Measurements from ENCODE around the gene MT1HL1. TPM values are rescaled to one million over a fixed set of nuclear protein-coding genes. Genes with fewer than 3 reads are reported as not detected.

Gene MT1HL1
- polyA plus RNA-seq, 1 of the 3 experiments (the other 2 are of a cell fraction) = not detected

DNA sequence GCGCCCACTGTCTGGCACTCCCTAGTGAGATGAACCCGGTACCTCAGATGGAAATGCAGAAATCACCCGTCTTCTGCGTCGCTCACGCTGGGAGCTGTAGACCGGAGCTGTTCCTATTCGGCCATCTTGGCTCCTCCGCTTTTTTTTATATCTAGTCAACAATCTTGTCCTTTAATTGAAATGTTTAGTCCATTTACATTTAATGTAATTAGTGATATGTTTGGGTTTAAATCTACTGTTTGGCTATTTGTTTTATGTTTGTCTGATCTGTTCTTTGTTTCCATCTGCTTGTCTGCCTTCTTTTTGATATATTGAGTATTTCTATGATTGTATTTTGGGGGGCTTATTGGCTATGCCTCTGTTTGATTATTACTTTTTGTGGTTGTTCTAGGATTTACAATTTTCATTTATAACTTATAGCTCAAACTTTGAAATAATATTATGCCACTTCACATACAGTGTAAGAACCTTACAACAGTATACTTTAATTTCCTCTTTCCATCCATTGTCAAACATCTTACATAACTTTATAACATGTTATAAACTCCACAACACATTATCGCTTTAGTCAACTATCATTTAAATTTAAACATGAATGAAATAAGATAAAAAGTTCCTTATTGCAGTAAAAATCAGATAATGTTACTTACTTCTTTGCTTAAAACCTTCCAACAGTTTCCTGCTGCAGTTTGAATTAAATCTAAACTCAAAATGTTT is 21.3 kb upstream of the MT1HL1 start:
- Histone ChIP-seq H3F3A (replicated peaks; ENCODE audit: insufficient read depth) (no peaks in the 10 kb centered on the region), H3K36me3 (replicated peaks in 1 of 2; ENCODE audit: control insufficient read depth in 1 of 2, insufficient read depth in 2 of 2, low read length in 1 of 2) (no peaks in the 10 kb centered on the region), H3K27me3 (ENCODE audit: insufficient read depth) (no peaks in the 10 kb centered on the region), H3K9me2 (no peaks in the 10 kb centered on the region), H4K20me1 (ENCODE audit: insufficient read depth) (no peaks in the 10 kb centered on the region), H3K4me3 (ENCODE audit: low read depth in 2 of 2, low read length in 1 of 2) (no peak overlapping the region), H3K9ac (no peak overlapping the region), H3K4me1 (ENCODE audit: control insufficient read depth in 1 of 2, insufficient read depth in 2 of 2, low read depth in 1 of 2, low read length in 1 of 2) (no peaks in the 10 kb centered on the region), H3K27ac (ENCODE audit: low read depth in 2 of 2, low read length in 1 of 2) (no peak overlapping the region), H3K9me3 (peaks cover 4% of the 10 kb centered on the region; the same call in 1 of the 2 replicates), H2AFZ (ENCODE audit: low read depth) (no peak overlapping the region), H3K4me2 (no peak overlapping the region), H3K79me2 (ENCODE audit: insufficient read depth) (no peaks in the 10 kb centered on the region)
- ChIA-PET POLR2A (no interaction called here), CTCF (no interaction called here)
- TF ChIP-seq TAF1 (IDR thresholded peaks at IDR 0.05; ENCODE audit: borderline replicate concordance, low read depth, low read length) = no peak
- TF ChIP-seq CHD2 (IDR thresholded peaks at IDR 0.05; ENCODE audit: low read length, partially characterized antibody) = no peak
- TF ChIP-seq, protein P1, sequence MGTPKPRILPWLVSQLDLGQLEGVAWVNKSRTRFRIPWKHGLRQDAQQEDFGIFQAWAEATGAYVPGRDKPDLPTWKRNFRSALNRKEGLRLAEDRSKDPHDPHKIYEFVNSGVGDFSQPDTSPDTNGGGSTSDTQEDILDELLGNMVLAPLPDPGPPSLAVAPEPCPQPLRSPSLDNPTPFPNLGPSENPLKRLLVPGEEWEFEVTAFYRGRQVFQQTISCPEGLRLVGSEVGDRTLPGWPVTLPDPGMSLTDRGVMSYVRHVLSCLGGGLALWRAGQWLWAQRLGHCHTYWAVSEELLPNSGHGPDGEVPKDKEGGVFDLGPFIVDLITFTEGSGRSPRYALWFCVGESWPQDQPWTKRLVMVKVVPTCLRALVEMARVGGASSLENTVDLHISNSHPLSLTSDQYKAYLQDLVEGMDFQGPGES (IDR thresholded peaks at IDR 0.05; ENCODE audit: low read depth, low read length) = no peak
- no peak for TF ChIP-seq EP300 (IDR thresholded peaks at IDR 0.05; ENCODE audit: borderline replicate concordance in 1 of 2, low read depth in 1 of 2, low read length in 1 of 2)
- TF ChIP-seq NRF1 (IDR thresholded peaks at IDR 0.05; ENCODE audit: low read depth, low read length) = no peak
- TF ChIP-seq RXRA (IDR thresholded peaks at IDR 0.05; ENCODE audit: borderline replicate concordance, low read depth) = no peak
- TF ChIP-seq GATA2 (CRISPR knock-in tag; IDR thresholded peaks at IDR 0.05) = no peak
- TF ChIP-seq MEF2A (IDR thresholded peaks at IDR 0.05; ENCODE audit: borderline replicate concordance, low read depth) = no peak
- no peak for TF ChIP-seq SMC3 (IDR thresholded peaks at IDR 0.05; ENCODE audit: low read depth, low read length)
- TF ChIP-seq RFX5 (IDR thresholded peaks at IDR 0.05; ENCODE audit: low read length) = no peak
- no peak for TF ChIP-seq TEAD4 (IDR thresholded peaks at IDR 0.05; ENCODE audit: borderline replicate concordance, insufficient read depth)
- TF ChIP-seq RAD21 (IDR thresholded peaks at IDR 0.05; ENCODE audit: low read length) = no peak
- no peak for TF ChIP-seq REST (IDR thresholded peaks at IDR 0.05; ENCODE audit: low read depth, low read length)
- no peak for TF ChIP-seq USF2 (IDR thresholded peaks at IDR 0.05; ENCODE audit: borderline replicate concordance, low read depth, low read length)
- TF ChIP-seq, protein P2, sequence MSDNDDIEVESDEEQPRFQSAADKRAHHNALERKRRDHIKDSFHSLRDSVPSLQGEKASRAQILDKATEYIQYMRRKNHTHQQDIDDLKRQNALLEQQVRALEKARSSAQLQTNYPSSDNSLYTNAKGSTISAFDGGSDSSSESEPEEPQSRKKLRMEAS (IDR thresholded peaks at IDR 0.05; ENCODE audit: low read depth) = no peak
- TF ChIP-seq YY1 (IDR thresholded peaks at IDR 0.05; ENCODE audit: low read depth) = no peak
- TF ChIP-seq MXI1 (IDR thresholded peaks at IDR 0.05; ENCODE audit: low read depth, low read length) = no peak
- TF ChIP-seq EZH2phosphoT487 (IDR thresholded peaks at IDR 0.05; ENCODE audit: borderline replicate concordance, low read depth) = no peak
- DNase-seq = no peak
- 71% methylated on average over 9 of the region's 10 CpGs for WGBS (ENCODE audit: low lambda C conversion rate)
